Left colon (tissue), 2 donors: ENCODE results near the gene MACROD2. TPM values are rescaled to one million over a fixed set of nuclear protein-coding genes. Genes with fewer than 3 reads are reported as not detected.

Experiments
- ATAC-seq: fragments of 200-7000 bp; cut with Tn5 transposase; one replicate; pipeline ENCODE4 v1.9.1; 2020; ENCODE audit warnings: mild to moderate bottlenecking, moderate library complexity
- DNase-seq, 2 donors: peaks; one replicate each; pipeline ENCODE4 v3.0.0-alpha.2; 2020
- intact Hi-C, 2 donors: fragments of 100-400 bp; cut with DNase I in 1 of 2; cut with micrococcal nuclease in 1 of 2; formaldehyde crosslinking; loops; one replicate each; pipeline versions ENCODE4 v1.11.2 to v1.14.0; 2022; cut with DNase I, micrococcal nuclease
- total RNA-seq, 2 donors: library from RNA; stranded (reverse); fragmentation: NEBNext Ultra II Directional; extraction: Animal tissue kit (Norgen Biotek cat#: 25700); gene quantifications; one replicate each; pipeline ENCODE4 v1.2.1, GENCODE V29; 2021
- donor health status: DM: no; HTN: no; CAD: no.
- donor health status: DM: yes; HTN: yes; CAD: no.

The MACROD2 gene
- total RNA-seq, 2 donors from 2014 or later: 5.2 to 6.6 TPM

DNA sequence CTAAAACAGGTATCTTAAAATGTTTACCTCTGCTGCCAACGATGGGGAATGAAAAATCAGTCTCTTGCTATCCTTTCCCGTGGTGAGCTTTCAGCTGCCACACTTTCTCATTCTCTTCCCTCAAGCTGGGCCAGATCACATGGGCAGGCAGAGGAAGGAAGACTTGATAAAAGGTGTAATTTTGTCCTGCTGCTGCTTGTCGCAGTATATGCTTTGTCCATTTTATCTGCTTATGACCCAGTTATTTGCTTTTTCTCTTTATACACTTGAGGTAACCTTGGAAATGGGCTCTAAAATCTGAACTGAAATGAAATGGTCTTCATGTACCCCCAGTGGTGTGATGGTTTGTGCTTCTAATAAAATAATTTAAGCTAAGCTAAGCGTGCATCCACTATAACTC is 1038.0 kb downstream of the MACROD2 start:
- no peak for DNase-seq
- intact Hi-C loops: no loop called here
- ATAC-seq: no peak

DNA sequence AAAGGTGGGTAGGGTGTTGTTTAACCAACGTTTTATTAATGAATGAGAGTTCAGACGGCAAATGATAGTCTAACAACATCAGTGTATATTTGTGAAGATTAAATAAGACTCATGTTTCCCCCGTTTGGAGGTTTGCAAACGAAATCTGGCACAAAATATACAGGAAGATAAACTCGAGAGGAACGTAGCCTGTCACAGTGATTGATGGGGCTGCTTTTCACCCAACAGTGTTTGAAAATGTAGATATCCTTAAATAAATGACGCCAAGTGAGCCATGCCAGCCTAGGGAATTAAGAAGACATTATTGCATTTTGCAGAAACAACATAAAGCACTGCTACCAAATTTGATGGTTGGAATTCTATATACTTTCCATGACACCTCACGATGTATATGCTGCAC is 1038.6 kb downstream of the MACROD2 start:
- DNase-seq (no peak), ATAC-seq (no peak)
- intact Hi-C loops: no loop called here

DNA sequence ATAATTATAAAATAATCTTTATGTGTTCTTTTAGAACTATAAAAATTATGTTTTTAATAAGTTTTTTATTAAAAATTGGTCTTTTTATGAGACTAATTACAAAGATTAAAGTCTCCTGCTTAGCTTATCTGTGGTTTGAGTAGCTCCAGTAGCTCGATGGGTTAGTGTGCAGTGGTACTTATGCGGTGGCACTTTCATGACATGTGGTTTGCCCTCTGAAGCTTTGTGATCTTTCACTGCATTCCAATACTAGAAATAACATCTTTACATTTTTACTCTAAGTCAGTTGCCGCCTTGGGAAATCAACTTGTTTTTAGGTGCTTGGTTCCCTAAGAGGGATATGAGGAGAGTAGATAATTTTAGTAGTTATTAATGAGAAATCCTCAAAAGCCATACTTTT is 1041.6 kb downstream of the MACROD2 start:
- intact Hi-C loops: no loop called here
- ATAC-seq (no peak), DNase-seq (no peak)

DNA sequence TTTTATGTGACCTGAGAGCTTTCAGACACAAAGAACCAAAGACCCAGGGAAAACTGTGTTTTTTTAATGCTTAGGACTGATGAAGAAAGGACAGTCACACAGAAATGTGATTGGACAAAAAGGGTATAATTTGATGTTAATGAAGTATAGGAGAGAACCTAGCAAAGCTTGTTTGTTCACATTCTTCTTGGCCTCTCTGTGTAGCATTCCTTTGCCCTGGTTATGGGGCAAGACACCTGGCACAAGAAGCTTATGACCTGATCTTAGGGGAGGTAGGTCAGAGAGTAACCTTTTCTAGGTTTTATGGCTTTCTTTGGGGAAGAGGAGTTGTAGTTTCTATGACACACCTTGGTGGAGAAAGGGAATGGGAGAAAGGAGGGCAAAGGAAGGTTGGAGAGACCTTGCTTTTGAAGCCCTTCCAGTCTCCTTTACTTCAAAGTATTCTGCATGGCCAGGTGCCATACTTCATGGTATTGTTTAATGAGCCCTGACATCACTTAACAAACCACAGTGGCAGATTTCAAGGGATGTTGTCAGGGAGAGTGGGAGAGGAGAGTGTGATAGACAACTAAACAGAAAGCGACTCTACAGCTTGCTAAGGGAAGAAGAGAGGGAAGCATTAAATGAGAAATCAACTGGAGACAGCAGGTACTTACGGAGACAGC is 1043.9 kb downstream of the MACROD2 start:
- DNase-seq (no peak), ATAC-seq (no peak)
- intact Hi-C loops: no loop called here

DNA sequence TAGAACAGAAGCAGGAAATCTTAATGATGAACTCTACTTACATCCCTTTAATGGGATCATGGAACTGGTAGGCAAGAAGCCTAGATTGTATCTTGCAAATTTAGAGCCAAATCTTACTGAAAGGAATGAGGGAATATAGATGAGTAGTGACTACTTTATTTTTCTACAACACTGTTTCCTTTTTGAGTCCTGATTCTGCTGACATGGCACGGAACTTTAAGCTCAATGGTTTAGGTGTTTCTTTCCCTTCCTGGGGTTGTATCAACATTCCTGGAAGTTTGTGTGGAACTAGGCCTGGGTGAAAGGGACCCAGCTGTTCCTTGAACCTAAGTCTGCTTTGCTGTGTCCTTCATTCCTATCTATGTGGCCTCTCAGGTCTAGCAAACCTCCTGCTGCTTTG is 1047.4 kb downstream of the MACROD2 start:
- intact Hi-C loops: no loop called here
- ATAC-seq: no peak
- DNase-seq: no peak

DNA sequence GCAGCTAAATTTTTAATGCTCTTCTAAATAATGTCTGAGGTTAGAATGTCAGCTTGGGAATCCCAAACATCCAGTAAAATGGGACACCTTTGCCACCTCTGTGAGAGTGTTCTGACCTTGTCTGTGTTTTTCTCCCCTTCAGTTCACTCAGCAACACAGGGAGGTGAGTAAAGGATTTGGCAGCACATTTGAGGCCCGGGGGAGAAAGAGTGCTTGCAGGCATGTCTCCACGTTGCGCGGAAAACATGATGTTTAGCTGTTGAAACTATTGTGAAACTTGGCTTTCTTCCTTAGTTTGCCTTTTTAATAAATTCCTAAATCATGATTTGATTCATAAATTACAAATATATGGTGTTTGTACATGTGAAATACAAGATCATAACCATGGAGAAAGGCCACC is 1049.9 kb downstream of the MACROD2 start:
- DNase-seq: no peak

DNA sequence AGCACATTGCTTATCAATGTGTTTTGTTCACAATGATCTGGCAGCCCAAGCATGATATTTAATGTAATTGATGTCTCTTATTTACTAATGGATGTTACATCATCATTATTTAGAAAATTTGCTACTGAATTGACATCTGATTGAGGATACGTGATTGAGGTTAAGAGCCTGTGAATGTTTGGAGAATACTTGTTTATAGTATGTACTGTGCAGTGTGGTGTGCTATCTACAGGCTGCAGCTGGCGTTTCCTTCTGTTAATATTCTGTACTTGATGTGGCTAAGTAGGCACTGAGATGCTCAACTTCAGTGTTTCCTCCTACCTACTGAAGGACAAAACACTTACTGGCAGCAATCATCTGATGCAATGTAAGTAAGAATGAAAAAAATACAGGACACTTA is 1051.7 kb downstream of the MACROD2 start:
- intact Hi-C loops: no loop called here
- ATAC-seq: no peak
- no peak for DNase-seq

More for the DNA sequence above, 1049.9 kb downstream of the MACROD2 start:
- intact Hi-C loops: no loop called here
- ATAC-seq: no peak

DNA sequence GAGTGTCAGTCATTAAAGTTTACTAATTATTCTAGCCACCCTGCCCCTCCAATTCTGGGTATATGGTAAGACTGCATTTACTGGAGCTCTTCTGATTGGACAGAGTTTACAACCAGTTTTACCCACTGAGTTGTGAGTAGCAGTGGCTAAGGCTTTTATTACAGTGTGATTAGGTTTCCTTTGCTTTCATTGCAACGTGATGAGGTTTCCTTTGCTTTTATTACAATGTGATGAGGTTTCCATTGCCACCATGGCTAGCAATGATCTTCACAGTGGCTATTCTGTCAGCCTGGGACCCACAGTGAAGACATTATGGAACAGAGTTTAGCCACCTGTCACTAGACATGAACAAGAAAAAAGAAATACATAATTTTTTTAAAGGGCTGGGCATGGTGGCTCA is 1052.3 kb downstream of the MACROD2 start:
- no peak for ATAC-seq
- intact Hi-C loops: no loop called here
- no peak for DNase-seq

DNA sequence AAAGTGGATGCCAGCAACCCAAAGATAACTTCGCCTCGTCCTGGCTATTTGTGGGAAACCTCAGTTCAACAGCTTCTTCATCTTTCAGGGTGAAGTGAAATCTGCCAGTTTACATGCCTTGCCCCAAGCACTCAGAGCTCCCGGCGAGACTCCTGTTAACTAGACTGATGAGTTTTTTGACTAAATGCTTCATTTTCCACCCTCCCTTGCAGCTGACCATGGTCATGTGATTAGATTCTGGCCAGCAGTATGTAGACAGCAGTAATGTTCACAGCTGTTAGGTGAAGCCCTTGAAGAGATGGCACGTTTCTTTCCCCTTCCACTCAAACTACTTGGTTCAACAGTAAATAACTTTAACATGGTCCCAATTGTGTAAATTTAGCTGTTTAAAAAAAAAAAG is 1060.9 kb downstream of the MACROD2 start:
- DNase-seq (no peak), ATAC-seq (no peak)
- intact Hi-C loops: no loop called here

DNA sequence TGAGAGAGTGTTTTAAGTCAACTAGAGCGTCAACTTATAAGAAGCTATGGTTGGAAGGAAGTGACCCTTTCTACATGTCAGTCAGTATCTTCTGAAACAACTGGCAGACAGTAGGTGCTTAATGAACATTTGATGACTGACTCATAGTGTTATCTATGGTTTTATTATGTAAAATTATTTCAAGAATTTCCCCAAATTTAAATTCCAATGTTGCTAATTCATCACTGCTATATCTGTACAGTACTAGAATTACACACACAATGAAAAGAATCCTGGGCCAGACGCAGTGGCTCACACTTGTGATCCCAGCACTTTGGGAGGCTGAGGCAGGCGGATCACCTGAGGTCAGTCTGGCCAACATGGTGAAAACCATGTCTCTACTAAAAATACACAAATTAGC is 1063.5 kb downstream of the MACROD2 start:
- intact Hi-C loops: no loop called here
- ATAC-seq: no peak
- DNase-seq: no peak

DNA sequence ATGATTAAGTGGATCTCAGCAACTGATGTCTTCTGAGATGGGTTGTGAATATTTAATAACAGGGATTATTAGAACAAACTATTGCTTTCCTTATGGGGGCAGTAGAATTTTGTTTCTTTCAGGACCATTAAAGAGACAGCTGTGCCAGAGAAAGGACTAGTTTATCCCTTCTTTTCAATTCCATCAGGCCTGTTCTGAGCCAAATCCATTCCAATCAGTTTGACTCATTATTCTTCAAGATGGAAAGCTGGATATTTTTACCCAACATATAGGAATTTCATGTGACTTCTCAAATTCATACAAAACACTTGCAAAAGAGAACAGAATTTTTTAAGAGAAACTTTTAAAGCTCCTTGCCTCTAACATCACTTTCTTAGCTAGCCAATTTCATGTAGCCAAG is 1064.1 kb downstream of the MACROD2 start:
- ATAC-seq: no peak
- intact Hi-C loops: no loop called here
- no peak for DNase-seq

DNA sequence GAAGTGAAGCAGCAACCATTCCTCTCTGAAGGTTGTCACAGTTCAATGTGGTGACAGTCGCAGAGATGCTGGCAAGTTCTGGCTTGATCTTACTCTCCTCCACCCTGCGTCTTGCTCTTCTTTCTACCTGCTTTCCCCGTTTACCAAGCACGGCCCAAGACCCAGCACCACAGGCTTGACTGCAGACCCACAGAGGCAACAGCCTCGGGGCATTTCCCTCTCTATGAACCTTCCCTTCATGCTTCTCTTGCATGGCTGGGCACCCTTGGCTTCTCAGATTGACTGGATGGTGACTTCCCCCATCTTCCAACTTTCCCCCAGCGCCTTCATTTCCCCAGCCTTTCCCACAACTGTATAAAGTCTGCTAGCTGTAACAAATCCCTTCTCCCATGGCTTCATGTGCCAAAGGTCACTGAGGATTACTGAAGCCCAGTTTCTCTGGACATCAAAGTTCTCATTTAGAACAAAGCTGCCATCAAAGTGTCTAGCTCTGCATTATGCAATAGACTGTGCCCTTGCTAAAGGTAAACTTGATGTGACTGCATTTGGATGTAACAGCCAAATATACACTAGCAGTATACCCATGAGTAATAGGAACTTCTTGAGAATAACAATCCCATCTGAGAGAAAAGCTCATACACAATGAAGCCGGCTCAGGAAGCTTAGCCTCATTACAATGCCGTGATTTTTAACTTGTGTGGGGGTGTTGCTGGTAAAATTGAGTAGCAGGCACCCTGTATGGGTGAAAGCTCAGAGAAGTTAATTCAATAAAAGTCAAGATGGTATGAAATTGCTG is 1065.1 kb downstream of the MACROD2 start:
- intact Hi-C loops: no loop called here
- DNase-seq (no peak), ATAC-seq (no peak)

DNA sequence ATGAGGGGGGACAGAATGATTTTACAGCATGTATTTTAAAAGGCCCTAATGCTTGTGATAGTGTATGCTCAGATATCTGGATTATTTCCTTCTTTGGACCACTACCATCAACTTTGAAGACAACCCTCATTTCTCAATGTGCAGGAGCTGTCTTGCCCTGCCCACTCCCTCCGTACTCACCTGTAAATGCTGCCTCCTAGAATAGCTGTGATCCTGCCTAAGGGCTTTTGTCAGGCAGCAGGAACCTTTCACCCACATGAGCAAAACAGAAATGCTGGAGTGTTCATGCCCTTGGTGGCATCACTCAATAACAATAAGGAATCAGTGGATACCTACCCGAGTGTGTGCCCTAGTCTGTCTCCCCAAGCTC is 1065.7 kb downstream of the MACROD2 start:
- intact Hi-C loops: no loop called here
- no peak for DNase-seq
- no peak for ATAC-seq

DNA sequence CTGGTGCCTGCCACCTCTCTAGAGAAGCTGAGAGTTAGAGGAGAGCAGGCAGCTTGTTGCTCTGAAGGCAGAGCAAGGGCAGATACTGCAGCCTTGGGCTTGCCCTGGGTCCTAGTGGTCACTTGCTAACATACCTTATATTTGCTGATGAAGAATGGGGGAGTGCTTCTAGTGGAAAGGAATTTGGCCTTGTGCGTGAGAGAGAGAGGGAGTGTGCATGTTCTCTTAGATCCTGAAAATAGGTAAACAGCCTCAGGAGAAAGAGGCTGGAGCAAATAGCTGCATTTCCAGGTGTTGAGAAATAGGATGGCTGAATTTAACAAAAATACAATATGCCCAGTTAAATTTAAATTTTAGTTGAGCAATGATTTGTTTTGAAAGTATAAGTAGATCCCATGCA is 1066.6 kb downstream of the MACROD2 start:
- intact Hi-C loops: no loop called here
- no peak for ATAC-seq
- DNase-seq: no peak

DNA sequence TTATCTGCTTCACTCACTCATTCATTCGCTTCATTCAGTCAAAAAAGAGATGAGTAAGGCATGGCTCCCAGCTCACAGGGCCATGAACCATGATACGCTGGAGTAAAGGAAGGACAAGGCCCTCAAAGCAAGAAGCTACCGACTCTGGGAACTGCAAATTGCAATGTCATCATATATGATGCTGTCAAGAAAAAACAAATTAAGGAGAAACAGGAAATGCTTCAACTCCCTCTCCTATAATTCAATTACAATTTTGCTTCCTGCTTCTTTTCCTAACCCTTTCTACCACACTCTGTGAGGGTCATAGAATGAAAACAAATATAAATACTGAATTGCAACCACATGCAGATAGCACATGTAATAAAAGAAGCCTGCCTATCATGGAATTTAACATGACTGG is 1067.8 kb downstream of the MACROD2 start:
- intact Hi-C loops: no loop called here
- no peak for ATAC-seq
- DNase-seq: no peak

DNA sequence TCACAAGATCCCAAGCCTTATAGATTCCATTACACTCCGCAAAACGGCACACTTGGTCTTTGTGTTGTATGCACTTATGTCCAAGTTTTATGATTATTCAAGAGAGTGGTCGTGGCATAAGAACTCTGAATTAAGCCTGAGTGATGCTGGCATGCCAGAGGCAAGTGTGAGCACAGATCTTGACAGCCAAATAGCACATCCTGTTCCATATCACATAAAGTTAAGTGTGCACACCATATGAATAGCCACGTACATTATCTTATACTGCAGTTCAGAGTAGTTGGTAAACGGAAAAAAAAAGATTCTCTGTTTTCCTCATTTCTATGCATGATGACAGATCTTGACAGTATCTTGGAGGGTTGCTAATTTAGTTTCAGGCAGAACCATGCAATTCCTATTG is 1069.4 kb downstream of the MACROD2 start:
- ATAC-seq (no peak), DNase-seq (no peak)
- intact Hi-C loops: no loop called here

DNA sequence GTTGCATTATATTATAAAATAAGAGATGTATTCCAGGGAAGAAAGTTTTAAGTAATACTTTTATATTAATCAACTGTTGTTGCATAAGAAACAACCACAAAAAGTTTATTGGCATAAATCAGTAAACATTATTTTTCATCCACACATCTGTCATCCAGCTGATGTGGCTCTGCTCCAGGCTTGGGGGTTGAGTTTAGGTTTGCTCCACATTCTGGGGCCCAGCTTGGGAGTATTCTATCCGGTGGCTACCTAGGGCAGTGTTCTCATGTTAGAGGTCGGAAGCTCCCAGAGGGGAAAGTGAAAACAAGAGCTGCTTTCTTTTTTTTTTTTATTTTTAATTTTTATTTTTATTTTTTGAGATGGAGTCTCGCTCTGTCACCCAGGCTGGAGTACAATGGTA is 1070.5 kb downstream of the MACROD2 start:
- ATAC-seq (no peak), DNase-seq (no peak)
- intact Hi-C loops: no loop called here

DNA sequence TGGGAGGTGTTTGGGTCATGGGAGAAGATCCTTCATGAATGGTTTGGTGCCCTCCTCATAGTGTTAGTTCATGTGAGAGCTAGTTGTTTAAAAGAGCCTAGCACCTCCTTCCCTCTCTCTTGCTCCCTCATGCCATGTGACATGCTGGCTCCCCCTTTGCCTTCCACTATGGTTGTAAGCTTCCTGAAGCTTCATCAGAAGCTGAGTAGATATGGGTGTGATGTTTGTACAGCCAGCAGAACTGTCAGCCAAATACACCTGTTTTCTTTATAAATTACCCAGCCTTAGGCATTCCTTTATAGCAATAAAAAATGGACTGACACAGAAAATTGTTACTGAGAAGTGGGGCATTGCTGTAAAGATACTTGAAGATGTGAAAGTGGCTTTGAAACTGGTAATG is 1073.2 kb downstream of the MACROD2 start:
- ATAC-seq (peak; percentile 56), DNase-seq (no peak)
- intact Hi-C loops: no loop called here

DNA sequence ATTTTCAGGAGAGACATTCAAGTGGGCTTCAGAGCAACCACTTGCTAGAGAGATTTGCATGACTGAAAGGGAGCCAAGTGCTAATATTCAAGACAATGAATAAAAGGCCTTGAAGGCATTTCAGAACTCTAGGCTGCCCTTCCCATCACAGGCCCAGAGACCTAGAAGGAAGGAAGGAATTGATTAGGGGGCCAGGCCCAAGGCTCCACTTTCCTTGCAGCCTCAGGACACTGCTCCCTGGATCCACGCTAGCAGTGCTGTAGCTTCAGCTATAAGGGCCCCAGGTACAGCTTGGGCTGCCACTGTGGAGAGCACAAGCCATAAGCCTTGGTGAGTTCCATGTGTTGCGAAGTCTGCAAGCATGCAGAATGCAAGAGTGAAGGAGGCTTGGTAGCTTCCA is 1074.0 kb downstream of the MACROD2 start:
- ATAC-seq (no peak), DNase-seq (no peak)
- intact Hi-C loops: no loop called here

DNA sequence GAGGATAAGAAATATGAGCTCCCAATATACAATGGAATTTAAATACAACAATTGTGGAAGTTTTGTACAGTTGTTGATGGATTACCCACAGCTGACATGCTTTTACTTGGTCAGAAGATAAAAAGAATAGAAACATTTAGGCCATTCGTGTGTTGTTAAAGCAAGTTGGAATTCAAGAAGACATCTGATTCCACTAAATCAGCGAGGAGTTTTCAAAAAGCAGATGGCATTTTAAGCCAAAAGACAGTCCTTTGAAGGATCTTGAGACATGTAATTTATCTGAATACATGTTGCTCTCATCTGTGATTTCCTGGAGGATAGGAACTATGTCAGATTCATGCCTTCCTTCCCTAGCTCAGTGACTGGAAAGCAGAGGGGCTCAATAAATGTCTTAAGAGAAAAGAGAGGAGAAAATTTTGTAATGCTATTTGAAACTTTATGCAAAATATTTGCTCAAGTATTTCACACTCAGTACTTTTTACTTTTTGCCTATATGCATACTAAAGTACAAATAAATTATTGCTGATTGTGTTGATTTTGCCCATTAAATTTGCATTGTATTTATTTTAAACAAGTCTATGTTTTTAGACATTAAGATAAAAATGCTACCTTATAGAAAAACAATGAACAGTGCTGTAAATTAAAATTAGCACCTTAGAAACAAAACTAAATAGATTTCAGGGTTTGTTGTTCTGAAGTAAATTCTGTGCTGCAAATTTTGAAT is 1075.9 kb downstream of the MACROD2 start:
- intact Hi-C loops: no loop called here
- DNase-seq (no peak), ATAC-seq (no peak)
